Putamen (tissue), 1 donor: Measurements from ENCODE around the gene ZNRF2.
"Not testable (repeated sequence)": the region's sequence is repeated elsewhere in the genome, so short reads cannot be mapped to it uniquely, and the experiment has no call there.

ENCODE experiments used
- DNase-seq: peaks from one replicate; pipeline ENCODE4 v3.0.0-alpha.2; 2016; ENCODE audit warnings: low spot score

The ZNRF2 gene

GRCh38 chr7:30363778-30364563 is 79.6 kb downstream of the ZNRF2 start:
- no peak for DNase-seq

GRCh38 chr7:30364773-30365172 is 80.4 kb downstream of the ZNRF2 start:
- no peak for DNase-seq

GRCh38 chr7:30365621-30366020 is 81.2 kb downstream of the ZNRF2 start:
- no peak for DNase-seq

- DNase-seq: no peak
These were observed 82.2 kb downstream of the ZNRF2 start for GRCh38 chr7:30366606-30367005.

- no peak for DNase-seq
These were observed 83.2 kb downstream of the ZNRF2 start for GRCh38 chr7:30367561-30367960.

GRCh38 chr7:30369879-30370278 is 85.5 kb downstream of the ZNRF2 start:
- no peak for DNase-seq

- no peak for DNase-seq
These were observed 86.9 kb downstream of the ZNRF2 start for GRCh38 chr7:30371321-30371720.

- DNase-seq: no peak
These were observed 93.9 kb downstream of the ZNRF2 start for GRCh38 chr7:30378275-30378674.

- DNase-seq: no peak
These were observed 94.7 kb downstream of the ZNRF2 start for GRCh38 chr7:30379131-30379530.

- DNase-seq: no peak
These were observed 95.3 kb downstream of the ZNRF2 start for GRCh38 chr7:30379741-30380140.

GRCh38 chr7:30380294-30380693 is 95.9 kb downstream of the ZNRF2 start:
- no peak for DNase-seq

GRCh38 chr7:30380824-30381223 is 96.4 kb downstream of the ZNRF2 start:
- DNase-seq: not testable (repeated sequence)

- no peak for DNase-seq
These were observed 98.2 kb downstream of the ZNRF2 start for GRCh38 chr7:30382607-30383006.

- DNase-seq: no peak
These were observed 105.4 kb downstream of the ZNRF2 start for GRCh38 chr7:30389791-30390190.

GRCh38 chr7:30390736-30391636 is 106.6 kb downstream of the ZNRF2 start:
- no peak for DNase-seq

- no peak for DNase-seq
These were observed 107.4 kb downstream of the ZNRF2 start for GRCh38 chr7:30391806-30392205.

GRCh38 chr7:30395676-30396075 is 111.3 kb downstream of the ZNRF2 start:
- no peak for DNase-seq

GRCh38 chr7:30396389-30396788 is 112.0 kb downstream of the ZNRF2 start:
- DNase-seq: no peak

GRCh38 chr7:30403477-30403876 is 119.1 kb downstream of the ZNRF2 start:
- DNase-seq: no peak

- no peak for DNase-seq
These were observed 120.8 kb downstream of the ZNRF2 start for GRCh38 chr7:30405179-30405578.

GRCh38 chr7:30406664-30407425 is 122.4 kb downstream of the ZNRF2 start:
- no peak for DNase-seq

GRCh38 chr7:30411173-30411572 is 126.8 kb downstream of the ZNRF2 start:
- DNase-seq: no peak
